Measurements from ENCODE around the gene CHD5.

The CHD5 gene

GRCh38 chr1:6113745-6114144 is 66.4 kb downstream of the CHD5 start:
- no peak for DNase-seq

- no peak for DNase-seq
These were observed 67.0 kb downstream of the CHD5 start for GRCh38 chr1:6113116-6113515.

- no peak for DNase-seq
These were observed 67.5 kb downstream of the CHD5 start for GRCh38 chr1:6112690-6113005.

- no peak for DNase-seq
These were observed 68.0 kb downstream of the CHD5 start for GRCh38 chr1:6111991-6112689.

- DNase-seq = no peak
These were observed 68.5 kb downstream of the CHD5 start for GRCh38 chr1:6111571-6111970.

- DNase-seq = no peak
These were observed 69.8 kb downstream of the CHD5 start for GRCh38 chr1:6110326-6110725.

GRCh38 chr1:6109688-6110087 is 70.4 kb downstream of the CHD5 start:
- DNase-seq = no peak

GRCh38 chr1:6108937-6109614 is 71.0 kb downstream of the CHD5 start:
- peak in 1 of 56 donors; percentile 14 for DNase-seq

- no peak for DNase-seq
These were observed 71.6 kb downstream of the CHD5 start for GRCh38 chr1:6108476-6108875.

GRCh38 chr1:6107409-6108356 is 72.4 kb downstream of the CHD5 start:
- no peak for DNase-seq

- DNase-seq = no peak
These were observed 73.1 kb downstream of the CHD5 start for GRCh38 chr1:6106977-6107376.

GRCh38 chr1:6106321-6106731 is 73.8 kb downstream of the CHD5 start:
- no peak for DNase-seq

- no peak for DNase-seq
These were observed 74.4 kb downstream of the CHD5 start for GRCh38 chr1:6105763-6106162.

GRCh38 chr1:6105218-6105679 is 74.9 kb downstream of the CHD5 start:
- no peak for DNase-seq

- DNase-seq = no peak
These were observed 75.5 kb downstream of the CHD5 start for GRCh38 chr1:6104631-6105030.

- DNase-seq = no peak
These were observed 76.1 kb downstream of the CHD5 start for GRCh38 chr1:6103854-6104530.

GRCh38 chr1:6103111-6103853 is 76.8 kb downstream of the CHD5 start:
- DNase-seq = no peak

GRCh38 chr1:6102532-6102845 is 77.6 kb downstream of the CHD5 start:
- DNase-seq = no peak

GRCh38 chr1:6101826-6102531 is 78.1 kb downstream of the CHD5 start:
- no peak for DNase-seq

Measured in amygdala (tissue), 56 donors.